C4-2B (cell line): ENCODE data around the gene TEKT1.
"Not testable (repeated sequence)": the region's sequence is repeated elsewhere in the genome, so short reads cannot be mapped to it uniquely, and the experiment has no call there.

Experiments
- H3K27ac ChIP-seq: fragments of 450-650 bp; 2 replicates; pipeline ENCODE4 v1.5.1; 2017
- ZFX ChIP-seq: fragments of 450-650 bp; IDR thresholded peaks from 2 replicates; pipeline ENCODE4 v1.6.1; 2017
- TF ChIP-seq, protein P1 (sequence below): fragments of 450-650 bp; conservative IDR thresholded peaks from 2 replicates; pipeline ENCODE4 v1.5.1; 2017; ENCODE audit warnings: mild to moderate bottlenecking

Gene TEKT1

GRCh38 chr17:6830383-6830986, 1.0 kb downstream of the TEKT1 start:
- no peak overlapping the region for H3K27ac ChIP-seq
- no peak for TF ChIP-seq ZFX
- TF ChIP-seq, protein P1, sequence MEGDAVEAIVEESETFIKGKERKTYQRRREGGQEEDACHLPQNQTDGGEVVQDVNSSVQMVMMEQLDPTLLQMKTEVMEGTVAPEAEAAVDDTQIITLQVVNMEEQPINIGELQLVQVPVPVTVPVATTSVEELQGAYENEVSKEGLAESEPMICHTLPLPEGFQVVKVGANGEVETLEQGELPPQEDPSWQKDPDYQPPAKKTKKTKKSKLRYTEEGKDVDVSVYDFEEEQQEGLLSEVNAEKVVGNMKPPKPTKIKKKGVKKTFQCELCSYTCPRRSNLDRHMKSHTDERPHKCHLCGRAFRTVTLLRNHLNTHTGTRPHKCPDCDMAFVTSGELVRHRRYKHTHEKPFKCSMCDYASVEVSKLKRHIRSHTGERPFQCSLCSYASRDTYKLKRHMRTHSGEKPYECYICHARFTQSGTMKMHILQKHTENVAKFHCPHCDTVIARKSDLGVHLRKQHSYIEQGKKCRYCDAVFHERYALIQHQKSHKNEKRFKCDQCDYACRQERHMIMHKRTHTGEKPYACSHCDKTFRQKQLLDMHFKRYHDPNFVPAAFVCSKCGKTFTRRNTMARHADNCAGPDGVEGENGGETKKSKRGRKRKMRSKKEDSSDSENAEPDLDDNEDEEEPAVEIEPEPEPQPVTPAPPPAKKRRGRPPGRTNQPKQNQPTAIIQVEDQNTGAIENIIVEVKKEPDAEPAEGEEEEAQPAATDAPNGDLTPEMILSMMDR = no peak

DNA sequence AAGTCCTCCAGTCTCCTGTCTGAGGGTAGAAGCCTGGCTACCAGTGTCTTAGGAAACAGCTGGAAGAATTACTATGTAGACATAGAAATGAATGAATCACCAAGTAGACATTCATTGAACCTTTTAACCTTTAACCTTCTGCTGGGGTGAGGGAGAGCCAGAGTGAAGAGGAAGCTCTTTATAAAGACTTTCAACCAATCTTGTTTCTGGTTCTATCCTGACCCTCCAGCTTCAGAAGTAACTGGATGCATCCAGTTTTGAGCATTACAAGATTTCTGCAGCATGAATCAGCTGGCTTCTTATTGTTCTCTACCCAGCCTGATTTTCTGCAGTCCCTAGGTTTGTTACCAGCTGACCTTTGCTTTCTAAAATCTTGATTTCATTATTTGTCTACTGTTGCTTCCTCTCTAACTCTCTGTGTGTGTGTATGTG, 8.5 kb downstream of the TEKT1 start:
- no peak overlapping the region for H3K27ac ChIP-seq
- TF ChIP-seq ZFX = no peak
- TF ChIP-seq, protein P1 = no peak

- H3K27ac ChIP-seq = no peak overlapping the region
- TF ChIP-seq, protein P1 = no peak
- no peak for TF ChIP-seq ZFX
Observed at GRCh38 chr17:6818938-6819337, 12.6 kb downstream of the TEKT1 start.

- not testable (repeated sequence) for H3K27ac ChIP-seq
Observed at GRCh38 chr17:6816368-6816767, 15.2 kb downstream of the TEKT1 start.

GRCh38 chr17:6815775-6816174, 15.8 kb downstream of the TEKT1 start:
- H3K27ac ChIP-seq = no peak overlapping the region
- TF ChIP-seq ZFX = no peak
- TF ChIP-seq, protein P1 = no peak

DNA sequence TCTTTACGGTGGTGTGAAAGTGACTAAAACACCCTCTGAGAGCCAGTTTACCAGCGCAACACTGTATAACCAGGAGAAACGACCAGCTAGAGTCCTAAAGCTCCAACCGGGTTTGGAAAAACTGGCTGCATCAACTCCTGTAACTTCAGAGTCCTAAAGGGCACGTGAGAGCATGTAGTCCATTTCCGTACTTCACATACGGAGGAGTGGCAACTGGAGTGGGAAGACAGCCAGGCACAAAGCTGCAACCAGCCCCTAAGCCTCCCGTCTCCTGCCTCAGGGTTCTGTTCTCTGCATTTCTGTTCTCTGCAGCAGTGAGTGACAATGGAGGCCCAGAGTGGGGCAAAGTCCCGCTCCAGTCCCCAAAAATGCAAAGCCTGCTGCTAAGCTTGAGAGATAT, 19.2 kb downstream of the TEKT1 start:
- TF ChIP-seq, protein P1 = no peak
- TF ChIP-seq ZFX = no peak
- no peak overlapping the region for H3K27ac ChIP-seq

DNA sequence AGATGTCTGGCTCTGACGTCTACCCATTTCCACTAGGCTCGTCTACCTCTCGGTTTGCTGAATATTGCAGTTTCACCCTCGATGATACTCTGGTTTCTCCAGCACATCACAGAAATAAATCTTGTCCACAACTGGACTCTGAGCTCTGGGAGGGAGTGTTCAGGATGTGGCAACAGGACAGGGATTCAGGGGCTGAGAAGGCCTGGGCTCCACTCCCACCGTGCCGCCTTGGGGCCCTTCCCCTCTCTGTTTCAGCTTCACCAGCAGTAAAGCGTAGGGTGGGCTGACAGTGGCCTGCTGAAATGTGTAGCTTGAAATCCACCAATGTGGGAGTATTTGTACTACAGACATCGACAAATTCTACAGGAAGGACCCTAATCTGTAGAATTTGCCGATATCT, 20.0 kb downstream of the TEKT1 start:
- no peak overlapping the region for H3K27ac ChIP-seq

More for the DNA sequence above, 20.0 kb downstream of the TEKT1 start:
- no peak for TF ChIP-seq ZFX
- TF ChIP-seq, protein P1 = no peak
